Neural cell (in vitro differentiated cells): ENCODE data around the gene CANT1. TPM values are rescaled to one million over a fixed set of nuclear protein-coding genes. Genes with fewer than 3 reads are reported as not detected.

Source experiments
- H2AFZ ChIP-seq: fragments of 200-600, 300-800 bp; sonication (generic), shearing (Covaris generic); 2 replicates; pipeline ENCODE4 v1.6.0; 2014; ENCODE audit warnings: low read depth, mild to moderate bottlenecking, antibody characterized with exemption, low read length, moderate library complexity
- H3F3A ChIP-seq: fragments of 200-600 bp; shearing (Covaris generic); 2 replicates; pipeline ENCODE4 v1.6.1; 2016; ENCODE audit warnings: mild to moderate bottlenecking, moderate library complexity, mixed read lengths, antibody characterized with exemption, low read length; ENCODE audit not compliant: insufficient read depth, poor library complexity, severe bottlenecking
- H3K27ac ChIP-seq: fragments of 200-600, 300-800 bp; sonication (generic), shearing (Covaris generic); 2 replicates; pipeline ENCODE4 v1.5.1; 2014; ENCODE audit warnings: mild to moderate bottlenecking, low read length, moderate library complexity
- H3K27me3 ChIP-seq: fragments of 300-800, 200-600 bp; sonication (generic), shearing (Covaris generic); 2 replicates; pipeline ENCODE4 v1.6.0; 2014; ENCODE audit warnings: mild to moderate bottlenecking, low read depth, low read length, moderate library complexity; ENCODE audit not compliant: insufficient read depth
- H3K36me3 ChIP-seq: fragments of 300-800, 200-600 bp; sonication (generic), shearing (Covaris generic); 2 replicates; pipeline ENCODE4 v1.5.1; 2014; ENCODE audit warnings: mild to moderate bottlenecking, antibody characterized with exemption, low read length, moderate library complexity; ENCODE audit not compliant: insufficient read depth
- H3K4me2 ChIP-seq: fragments of 300-800, 200-600 bp; sonication (generic), shearing (Covaris generic); 2 replicates; pipeline ENCODE4 v1.6.0; 2014; ENCODE audit warnings: mild to moderate bottlenecking, low read length
- H3K4me3 ChIP-seq: fragments of 300-800, 200-600 bp; sonication (generic), shearing (Covaris generic); 2 replicates; pipeline ENCODE4 v1.5.1; 2014; ENCODE audit warnings: mild to moderate bottlenecking, low read length, moderate library complexity
- H3K79me2 ChIP-seq: fragments of 200-600 bp; shearing (Covaris generic); replicated peaks from 2 replicates; pipeline ENCODE4 v1.6.0; 2014; ENCODE audit warnings: mild to moderate bottlenecking, low read length, moderate library complexity; ENCODE audit not compliant: insufficient read depth
- H3K9ac ChIP-seq: fragments of 300-800, 200-600 bp; sonication (generic), shearing (Covaris generic); 2 replicates; pipeline ENCODE4 v1.6.1; 2016; ENCODE audit warnings: mild to moderate bottlenecking, low read length, mixed read lengths
- H3K9me2 ChIP-seq: fragments of 200-600 bp; shearing (Covaris generic); 2 replicates; pipeline ENCODE4 v1.6.1; 2016; ENCODE audit warnings: mild to moderate bottlenecking, low read length, mixed read lengths; ENCODE audit not compliant: insufficient read depth
- H3K9me3 ChIP-seq: fragments of 200-600, 300-800 bp; sonication (generic), shearing (Covaris generic); 2 replicates; pipeline ENCODE4 v1.6.1; 2016; ENCODE audit warnings: mild to moderate bottlenecking, mixed run types, low read length, moderate library complexity, mixed read lengths
- H4K20me1 ChIP-seq: fragments of 200-600 bp; shearing (Covaris generic); 2 replicates; pipeline ENCODE4 v1.6.1; 2016; ENCODE audit warnings: mild to moderate bottlenecking, mixed run types; ENCODE audit not compliant: insufficient read depth
- EP300 ChIP-seq: fragments of 450-650 bp; conservative IDR thresholded peaks from 2 replicates; pipeline ENCODE4 v1.6.1; 2014; ENCODE audit warnings: antibody characterized with exemption, mild to moderate bottlenecking, moderate library complexity; ENCODE audit not compliant: poor library complexity, severe bottlenecking
- EZH2 ChIP-seq: fragments of 200-600, 300-800 bp; shearing (Covaris generic), sonication (generic); IDR thresholded peaks from 2 replicates; pipeline ENCODE4 v1.6.1; 2014; ENCODE audit warnings: antibody characterized with exemption, low read length, borderline replicate concordance, mild to moderate bottlenecking; ENCODE audit not compliant: insufficient read depth, poor library complexity, severe bottlenecking
- MXI1 ChIP-seq: fragments of 450-650 bp; conservative IDR thresholded peaks from 2 replicates; pipeline ENCODE4 v1.6.1; 2014; ENCODE audit warnings: antibody characterized with exemption, mild to moderate bottlenecking; ENCODE audit not compliant: poor library complexity, severe bottlenecking
- POLR2AphosphoS5 ChIP-seq: IDR thresholded peaks from 2 replicates; pipeline ENCODE4 v1.6.1; 2012
- RAD21 ChIP-seq: fragments of 450-650 bp; conservative IDR thresholded peaks from 2 replicates; pipeline ENCODE4 v1.6.1; 2014; ENCODE audit warnings: antibody characterized with exemption, mild to moderate bottlenecking, moderate library complexity
- SMC3 ChIP-seq: fragments of 450-650 bp; conservative IDR thresholded peaks from 2 replicates; pipeline ENCODE4 v1.6.1; 2014; ENCODE audit warnings: antibody characterized with exemption, mild to moderate bottlenecking, moderate library complexity; ENCODE audit not compliant: poor library complexity
- TAF1 ChIP-seq: IDR thresholded peaks from 2 replicates; pipeline ENCODE4 v1.6.1; 2012; ENCODE audit warnings: low read depth
- polyA plus RNA-seq: library from polyadenylated mRNA; depleted of rRNA; stranded (reverse); fragments of >200 nt; gene quantifications from 2 replicates; pipeline ENCODE4 v1.2.3, GENCODE V29; 2014
- TF ChIP-seq, protein P1 (sequence below): fragments of 450-650 bp; IDR thresholded peaks from 2 replicates; pipeline ENCODE4 v1.5.1; 2014; ENCODE audit warnings: antibody characterized with exemption, mild to moderate bottlenecking, moderate library complexity; ENCODE audit not compliant: poor library complexity, severe bottlenecking
- TF ChIP-seq, protein P2 (sequence below): IDR thresholded peaks from 2 replicates; pipeline ENCODE4 v1.6.1; 2012; ENCODE audit warnings: borderline replicate concordance

Gene CANT1
- polyA plus RNA-seq, 1 donor from 2014 or later: 17.7 TPM

DNA sequence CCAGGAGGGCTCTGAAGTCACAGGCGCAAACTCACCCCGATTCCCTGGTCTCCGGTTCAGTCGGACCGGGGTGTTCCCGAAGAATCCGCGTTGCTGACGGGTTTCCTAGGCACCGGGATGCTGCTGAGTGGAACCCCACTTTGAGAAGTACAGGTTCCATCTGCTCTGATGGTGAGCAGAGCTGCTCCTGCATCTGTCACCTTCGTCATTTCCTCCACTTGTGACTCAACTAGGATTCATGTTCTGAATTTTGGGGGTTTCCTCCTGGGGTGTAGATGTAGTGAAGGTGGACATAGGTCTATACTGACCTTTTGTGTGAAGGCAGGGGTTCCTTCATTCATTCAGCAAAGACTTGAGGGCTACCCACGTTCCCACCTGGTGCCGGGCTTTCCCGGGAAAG, 54.9 kb downstream of the CANT1 start:
- TF ChIP-seq EZH2 (no peak), POLR2AphosphoS5 (no peak), RAD21 (no peak), SMC3 (no peak), EP300 (no peak), TAF1 (no peak), MXI1 (no peak)
- TF ChIP-seq, protein P1, sequence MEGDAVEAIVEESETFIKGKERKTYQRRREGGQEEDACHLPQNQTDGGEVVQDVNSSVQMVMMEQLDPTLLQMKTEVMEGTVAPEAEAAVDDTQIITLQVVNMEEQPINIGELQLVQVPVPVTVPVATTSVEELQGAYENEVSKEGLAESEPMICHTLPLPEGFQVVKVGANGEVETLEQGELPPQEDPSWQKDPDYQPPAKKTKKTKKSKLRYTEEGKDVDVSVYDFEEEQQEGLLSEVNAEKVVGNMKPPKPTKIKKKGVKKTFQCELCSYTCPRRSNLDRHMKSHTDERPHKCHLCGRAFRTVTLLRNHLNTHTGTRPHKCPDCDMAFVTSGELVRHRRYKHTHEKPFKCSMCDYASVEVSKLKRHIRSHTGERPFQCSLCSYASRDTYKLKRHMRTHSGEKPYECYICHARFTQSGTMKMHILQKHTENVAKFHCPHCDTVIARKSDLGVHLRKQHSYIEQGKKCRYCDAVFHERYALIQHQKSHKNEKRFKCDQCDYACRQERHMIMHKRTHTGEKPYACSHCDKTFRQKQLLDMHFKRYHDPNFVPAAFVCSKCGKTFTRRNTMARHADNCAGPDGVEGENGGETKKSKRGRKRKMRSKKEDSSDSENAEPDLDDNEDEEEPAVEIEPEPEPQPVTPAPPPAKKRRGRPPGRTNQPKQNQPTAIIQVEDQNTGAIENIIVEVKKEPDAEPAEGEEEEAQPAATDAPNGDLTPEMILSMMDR: no peak
- TF ChIP-seq, protein P2, sequence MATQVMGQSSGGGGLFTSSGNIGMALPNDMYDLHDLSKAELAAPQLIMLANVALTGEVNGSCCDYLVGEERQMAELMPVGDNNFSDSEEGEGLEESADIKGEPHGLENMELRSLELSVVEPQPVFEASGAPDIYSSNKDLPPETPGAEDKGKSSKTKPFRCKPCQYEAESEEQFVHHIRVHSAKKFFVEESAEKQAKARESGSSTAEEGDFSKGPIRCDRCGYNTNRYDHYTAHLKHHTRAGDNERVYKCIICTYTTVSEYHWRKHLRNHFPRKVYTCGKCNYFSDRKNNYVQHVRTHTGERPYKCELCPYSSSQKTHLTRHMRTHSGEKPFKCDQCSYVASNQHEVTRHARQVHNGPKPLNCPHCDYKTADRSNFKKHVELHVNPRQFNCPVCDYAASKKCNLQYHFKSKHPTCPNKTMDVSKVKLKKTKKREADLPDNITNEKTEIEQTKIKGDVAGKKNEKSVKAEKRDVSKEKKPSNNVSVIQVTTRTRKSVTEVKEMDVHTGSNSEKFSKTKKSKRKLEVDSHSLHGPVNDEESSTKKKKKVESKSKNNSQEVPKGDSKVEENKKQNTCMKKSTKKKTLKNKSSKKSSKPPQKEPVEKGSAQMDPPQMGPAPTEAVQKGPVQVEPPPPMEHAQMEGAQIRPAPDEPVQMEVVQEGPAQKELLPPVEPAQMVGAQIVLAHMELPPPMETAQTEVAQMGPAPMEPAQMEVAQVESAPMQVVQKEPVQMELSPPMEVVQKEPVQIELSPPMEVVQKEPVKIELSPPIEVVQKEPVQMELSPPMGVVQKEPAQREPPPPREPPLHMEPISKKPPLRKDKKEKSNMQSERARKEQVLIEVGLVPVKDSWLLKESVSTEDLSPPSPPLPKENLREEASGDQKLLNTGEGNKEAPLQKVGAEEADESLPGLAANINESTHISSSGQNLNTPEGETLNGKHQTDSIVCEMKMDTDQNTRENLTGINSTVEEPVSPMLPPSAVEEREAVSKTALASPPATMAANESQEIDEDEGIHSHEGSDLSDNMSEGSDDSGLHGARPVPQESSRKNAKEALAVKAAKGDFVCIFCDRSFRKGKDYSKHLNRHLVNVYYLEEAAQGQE: no peak
- Histone ChIP-seq H4K20me1 (no peaks in the 10 kb centered on the region), H3K27me3 (no peaks in the 10 kb centered on the region), H3K36me3 (no peaks in the 10 kb centered on the region), H3K79me2 (no peaks in the 10 kb centered on the region), H3K4me3 (peak overlapping the region; percentile 43), H3K9me2 (no peaks in the 10 kb centered on the region), H3K4me2 (no peak overlapping the region), H3K9me3 (peaks cover 4% of the 10 kb centered on the region), H3K27ac (peak overlapping the region; percentile 84), H2AFZ (no peak overlapping the region), H3F3A (no peaks in the 10 kb centered on the region), H3K9ac (peak overlapping the region; percentile 58)

DNA sequence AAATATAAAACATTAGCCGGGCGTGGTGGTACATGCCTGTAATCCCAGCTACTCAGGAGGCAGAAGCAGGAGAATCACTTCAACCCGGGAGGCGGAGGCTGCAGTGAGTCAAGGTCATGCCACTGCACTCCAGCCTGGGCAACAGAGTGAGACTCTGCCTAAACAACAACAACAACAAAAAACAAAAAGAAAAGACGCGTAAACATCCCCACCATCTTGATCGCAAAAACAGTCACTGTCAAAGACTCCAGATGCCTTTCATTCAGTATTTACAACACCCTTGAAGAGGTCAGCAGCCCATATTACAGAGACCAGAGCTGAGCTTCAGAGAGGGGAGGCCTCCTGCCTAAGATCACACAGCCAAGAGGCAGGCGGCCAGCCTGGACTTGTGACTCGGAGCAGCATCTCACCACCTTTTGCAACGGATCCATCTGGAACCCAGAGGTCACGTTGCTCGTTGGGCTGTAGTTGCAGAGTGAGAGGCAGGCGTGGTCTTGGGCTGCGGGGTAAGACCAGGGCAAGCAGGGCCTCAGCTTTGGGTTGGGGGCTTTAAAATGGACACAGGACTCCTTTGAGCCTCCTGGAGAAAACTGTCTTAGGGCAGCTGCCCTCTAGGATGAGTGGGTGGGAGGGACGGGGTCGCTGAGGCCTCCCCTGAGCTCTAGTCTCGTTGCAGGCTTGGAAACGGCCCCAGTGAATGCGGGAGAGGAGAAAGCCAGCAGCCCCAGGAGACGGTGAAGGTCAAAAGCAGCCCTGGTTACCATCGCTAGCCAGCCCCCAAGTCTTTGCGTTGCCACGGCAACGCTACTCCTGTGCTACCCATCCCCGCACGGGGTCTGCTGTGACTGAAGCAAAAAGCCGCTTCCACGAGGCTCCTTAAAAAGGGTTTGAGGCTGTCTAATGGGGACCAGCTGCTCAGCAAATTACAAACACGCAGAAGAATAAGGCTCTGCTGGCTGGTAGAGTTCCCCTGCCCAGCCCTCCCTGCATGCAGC, 55.9 kb downstream of the CANT1 start:
- Histone ChIP-seq H3K27ac (peak overlapping the region; percentile 84), H2AFZ (no peak overlapping the region)

More for the DNA sequence above, 55.9 kb downstream of the CANT1 start:
- Histone ChIP-seq H3K79me2 (no peaks in the 10 kb centered on the region), H3K9ac (peak overlapping the region; percentile 58), H3K9me3 (peaks cover 4% of the 10 kb centered on the region), H3K9me2 (no peaks in the 10 kb centered on the region), H4K20me1 (no peaks in the 10 kb centered on the region), H3K36me3 (no peaks in the 10 kb centered on the region), H3F3A (no peaks in the 10 kb centered on the region), H3K4me2 (no peak overlapping the region), H3K27me3 (no peaks in the 10 kb centered on the region), H3K4me3 (peak overlapping the region; percentile 43)
- TF ChIP-seq, protein P2: no peak
- no peak for TF ChIP-seq SMC3
- peak; percentile 42 for TF ChIP-seq MXI1
- peak; percentile 48 for TF ChIP-seq EP300
- TF ChIP-seq EZH2: no peak
- no peak for TF ChIP-seq POLR2AphosphoS5
- TF ChIP-seq, protein P1: no peak
- no peak for TF ChIP-seq TAF1
- TF ChIP-seq RAD21: no peak
